Hepatocyte (in vitro differentiated cells): ENCODE data around the gene OR6M1. TPM values are rescaled to one million over a fixed set of nuclear protein-coding genes. Genes with fewer than 3 reads are reported as not detected.

ENCODE experiments used
- DNase-seq: peaks from one replicate; pipeline ENCODE4 v3.0.0-alpha.2; 2016; ENCODE audit warnings: low spot score
- H2AFZ ChIP-seq: fragments of 200-600 bp; sonication (generic); 2 replicates; pipeline ENCODE4 v1.6.0; 2016; ENCODE audit warnings: antibody characterized with exemption, mild to moderate bottlenecking
- H3K27ac ChIP-seq: fragments of 200-600 bp; sonication (generic); 2 replicates; pipeline ENCODE4 v1.5.1; 2016; ENCODE audit warnings: mild to moderate bottlenecking
- H3K27me3 ChIP-seq: fragments of 200-600 bp; sonication (generic); 2 replicates; pipeline ENCODE4 v1.6.1; 2016
- H3K36me3 ChIP-seq: fragments of 200-600 bp; sonication (generic); replicated peaks from 2 replicates; pipeline ENCODE4 v1.5.1; 2016; ENCODE audit warnings: low read depth; ENCODE audit not compliant: insufficient read depth
- H3K4me1 ChIP-seq: fragments of 200-600 bp; sonication (generic); 2 replicates; pipeline ENCODE4 v1.5.1; 2016; ENCODE audit warnings: mild to moderate bottlenecking, moderate library complexity; ENCODE audit not compliant: insufficient read depth
- H3K4me2 ChIP-seq: fragments of 200-600 bp; sonication (generic); 2 replicates; pipeline ENCODE4 v1.6.0; 2016
- H3K4me3 ChIP-seq: fragments of 200-600 bp; sonication (generic); 2 replicates; pipeline ENCODE4 v1.5.1; 2016; ENCODE audit warnings: mild to moderate bottlenecking
- H3K79me2 ChIP-seq: fragments of 200-600 bp; sonication (generic); 2 replicates; pipeline ENCODE4 v1.6.0; 2017; ENCODE audit warnings: mild to moderate bottlenecking
- H3K9me2 ChIP-seq: fragments of 200-600 bp; sonication (generic); replicated peaks from 2 replicates; pipeline ENCODE4 v1.6.0; 2017; ENCODE audit warnings: mild to moderate bottlenecking; ENCODE audit not compliant: insufficient read depth
- H3K9me3 ChIP-seq: fragments of 200-600 bp; sonication (generic); 2 replicates; pipeline ENCODE4 v1.5.1; 2016; ENCODE audit warnings: low read depth, mild to moderate bottlenecking
- H4K20me1 ChIP-seq: fragments of 200-600 bp; sonication (generic); 2 replicates; pipeline ENCODE4 v1.6.0; 2016; ENCODE audit warnings: mild to moderate bottlenecking; ENCODE audit not compliant: insufficient read depth, poor library complexity, severe bottlenecking
- CTCF ChIP-seq: fragments of 200-600 bp; sonication (generic); IDR thresholded peaks from 2 replicates; pipeline ENCODE4 v1.5.1; 2016; ENCODE audit warnings: antibody characterized with exemption, mild to moderate bottlenecking; ENCODE audit not compliant: poor library complexity
- EZH2 ChIP-seq: fragments of 200-600 bp; sonication (generic); IDR thresholded peaks from 2 replicates; pipeline ENCODE4 v1.6.1; 2016; ENCODE audit warnings: antibody characterized with exemption, mild to moderate bottlenecking, borderline replicate concordance
- EZH2phosphoT487 ChIP-seq: fragments of 200-600 bp; sonication (generic); IDR thresholded peaks from one replicate; pipeline ENCODE4 v1.6.1; 2018; ENCODE audit warnings: antibody characterized with exemption, mild to moderate bottlenecking, low read depth, moderate library complexity; ENCODE audit not compliant: unreplicated experiment, severe bottlenecking
- WGBS: methylation state at CpG from one replicate; pipeline ENCODE4 v1.1.6; 2016; ENCODE audit warnings: low lambda C conversion rate; ENCODE audit errors: missing lambda C conversion rate; 5-methylcytosine and 5-hydroxymethylcytosine counted together
- polyA plus RNA-seq: library from polyadenylated mRNA; unstranded; fragments of >200 nt; fragmentation: Nextera tagmentation; extraction: Ambion mirVana; gene quantifications from 2 replicates; pipeline ENCODE4 v1.2.1, GENCODE V29; 2016
- total RNA-seq: library from RNA; depleted of rRNA; stranded (reverse); fragments of >200 nt; gene quantifications from 2 replicates; pipeline ENCODE4 v1.2.3, GENCODE V29; 2014

Gene OR6M1
- total and polyA plus RNA-seq, 2 experiments from 2014 or later: not detected

DNA sequence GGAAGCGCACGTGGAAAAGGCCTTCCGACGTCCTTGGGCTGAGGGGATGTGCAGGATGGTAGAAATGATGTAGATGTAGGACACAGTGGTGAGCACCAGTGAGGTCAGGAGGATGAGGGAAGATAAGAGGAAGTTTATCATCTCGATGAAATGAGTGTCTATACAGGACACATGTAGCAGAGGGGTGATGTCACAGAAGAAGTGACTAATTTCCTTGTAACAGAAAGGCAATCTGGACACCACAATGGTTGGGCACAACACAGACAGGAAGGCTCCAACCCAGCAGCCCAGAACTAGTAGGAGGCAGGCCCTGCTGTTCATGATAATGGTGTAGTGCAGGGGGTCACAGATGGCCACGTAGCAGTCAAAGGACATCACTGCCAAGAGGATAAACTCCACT is 35.0 kb upstream of the OR6M1 start:
- Histone ChIP-seq H3K9me2 (no peaks in the 10 kb centered on the region), H2AFZ (no peak overlapping the region), H3K79me2 (no peaks in the 10 kb centered on the region), H3K27ac (no peak overlapping the region), H3K36me3 (no peaks in the 10 kb centered on the region), H4K20me1 (no peaks in the 10 kb centered on the region), H3K4me1 (no peaks in the 10 kb centered on the region), H3K4me2 (no peak overlapping the region), H3K27me3 (no peaks in the 10 kb centered on the region), H3K4me3 (no peak overlapping the region), H3K9me3 (no peaks in the 10 kb centered on the region)
- 87% methylated on average over 6 of the region's 6 CpGs for WGBS
- TF ChIP-seq EZH2 (no peak), CTCF (no peak), EZH2phosphoT487 (no peak)
- no peak for DNase-seq

GRCh38 chr11:123839131-123839530 is 33.0 kb upstream of the OR6M1 start:
- Histone ChIP-seq H3K9me3 (no peaks in the 10 kb centered on the region), H3K4me2 (no peak overlapping the region), H3K4me1 (no peaks in the 10 kb centered on the region), H3K36me3 (no peaks in the 10 kb centered on the region), H3K27ac (no peak overlapping the region), H4K20me1 (no peaks in the 10 kb centered on the region), H3K27me3 (no peaks in the 10 kb centered on the region), H3K79me2 (no peaks in the 10 kb centered on the region), H2AFZ (no peak overlapping the region), H3K4me3 (no peak overlapping the region), H3K9me2 (no peaks in the 10 kb centered on the region)
- no peak for DNase-seq
- WGBS: 73% methylated on average over 5 of the region's 5 CpGs
- TF ChIP-seq CTCF (no peak), EZH2phosphoT487 (no peak), EZH2 (no peak)

DNA sequence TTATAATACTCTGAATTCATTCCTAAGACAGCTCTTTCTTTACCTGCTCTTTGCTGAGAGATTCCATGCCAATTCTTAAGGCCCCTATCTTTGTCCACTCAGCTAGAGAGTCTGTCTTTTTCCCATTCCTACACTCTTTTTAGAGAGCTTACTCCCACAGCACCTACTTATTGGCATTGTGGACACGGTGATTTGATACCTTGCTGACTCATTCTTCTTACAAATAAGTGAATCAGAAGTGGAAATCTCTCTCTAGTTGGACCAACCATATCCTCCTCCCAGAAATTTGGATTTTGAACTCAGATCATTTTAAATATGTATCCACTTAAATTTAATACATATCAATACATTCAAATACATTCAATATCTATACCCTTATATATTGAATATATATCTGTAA is 32.5 kb upstream of the OR6M1 start:
- Histone ChIP-seq H3K9me2 (no peaks in the 10 kb centered on the region), H4K20me1 (no peaks in the 10 kb centered on the region), H3K27ac (no peak overlapping the region), H3K27me3 (no peaks in the 10 kb centered on the region), H3K79me2 (no peaks in the 10 kb centered on the region), H2AFZ (no peak overlapping the region), H3K4me3 (no peak overlapping the region), H3K9me3 (no peaks in the 10 kb centered on the region), H3K4me1 (no peaks in the 10 kb centered on the region), H3K36me3 (no peaks in the 10 kb centered on the region), H3K4me2 (no peak overlapping the region)
- 55% methylated on average over 1 of the region's 1 CpG for WGBS
- TF ChIP-seq EZH2phosphoT487 (no peak), EZH2 (no peak), CTCF (no peak)
- DNase-seq: no peak

DNA sequence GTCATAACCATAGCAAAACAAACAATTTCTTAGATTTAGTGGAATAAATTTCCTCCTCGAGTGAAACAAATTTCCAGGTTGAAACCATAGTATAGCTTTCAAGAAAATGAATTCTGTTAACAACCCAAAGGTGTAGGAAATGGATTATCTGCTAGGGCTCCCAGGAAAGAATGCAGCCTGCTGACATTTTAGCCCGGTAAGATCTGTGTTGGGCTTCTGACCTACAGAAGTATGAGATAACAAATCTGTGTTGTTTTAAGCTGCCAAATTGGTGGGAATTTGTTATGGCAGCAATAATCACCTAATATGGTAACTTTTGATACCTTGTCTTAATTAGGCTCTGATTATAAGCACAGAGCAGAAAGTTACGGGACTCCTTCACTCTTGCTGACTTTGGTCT is 32.0 kb upstream of the OR6M1 start:
- Histone ChIP-seq H4K20me1 (no peaks in the 10 kb centered on the region), H2AFZ (no peak overlapping the region), H3K36me3 (no peaks in the 10 kb centered on the region), H3K9me2 (no peaks in the 10 kb centered on the region), H3K4me3 (no peak overlapping the region), H3K4me1 (no peaks in the 10 kb centered on the region), H3K79me2 (no peaks in the 10 kb centered on the region), H3K9me3 (no peaks in the 10 kb centered on the region), H3K27me3 (no peaks in the 10 kb centered on the region), H3K27ac (no peak overlapping the region), H3K4me2 (no peak overlapping the region)
- no peak for DNase-seq
- 34% methylated on average over 3 of the region's 3 CpGs for WGBS
- TF ChIP-seq EZH2: no peak
- TF ChIP-seq CTCF: no peak
- TF ChIP-seq EZH2phosphoT487: no peak
